PC-3 (cell line): Measurements from ENCODE around the gene FBXL7. TPM values are rescaled to one million over a fixed set of nuclear protein-coding genes. Genes with fewer than 3 reads are reported as not detected.

Source experiments
- ATAC-seq: fragments of 200-7000 bp; cut with Tn5 transposase; 2 replicates; pipeline ENCODE4 v1.9.1; 2020; ENCODE audit warnings: mild to moderate bottlenecking, moderate library complexity
- BruUV-seq: library from RNA; stranded (reverse); fragments of 400-500 nt; replicated peaks from 2 replicates; lab custom pipeline; 2021; lab: Mats Ljungman, UMichigan
- CTCF ChIA-PET: fragments of 300-600 bp; sonication (Branson Sonifier 250); formaldehyde crosslinking; loops from one replicate; lab custom pipeline; 2022; ENCODE audit warnings: antibody characterized with exemption; lab: Charles Lee
- POLR2A ChIA-PET: fragments of 300-600 bp; sonication (Branson Sonifier 250); formaldehyde crosslinking; loops from one replicate; lab custom pipeline; 2022; ENCODE audit warnings: antibody characterized with exemption; ENCODE audit not compliant: unreplicated experiment; lab: Charles Lee
- DNase-seq: peaks from one replicate; pipeline ENCODE4 v3.0.0-alpha.2; 2015
- H2AFZ ChIP-seq: fragments of 300-600 bp; sonication (generic); 2 replicates; pipeline ENCODE4 v1.6.0; 2016; ENCODE audit warnings: antibody characterized with exemption, low read length
- H3F3A ChIP-seq: fragments of 300-600 bp; sonication (generic); one replicate; pipeline ENCODE4 v1.6.0; 2017; ENCODE audit warnings: antibody characterized with exemption, low read length, control low read depth, mild to moderate bottlenecking; ENCODE audit not compliant: unreplicated experiment
- H3K27ac ChIP-seq: fragments of 300-600 bp; sonication (generic); 2 replicates; pipeline ENCODE4 v1.5.1; 2016; ENCODE audit warnings: mild to moderate bottlenecking, low read length
- H3K27me3 ChIP-seq: fragments of 300-600 bp; sonication (generic); 2 replicates; pipeline ENCODE4 v1.6.1; 2016; ENCODE audit warnings: low read length, mixed read lengths
- H3K36me3 ChIP-seq: fragments of 300-600 bp; sonication (generic); 2 replicates; pipeline ENCODE4 v1.6.1; 2016; ENCODE audit warnings: low read depth, mixed run types, low read length, mixed read lengths
- H3K4me1 ChIP-seq: fragments of 300-600 bp; sonication (generic); 2 replicates; pipeline ENCODE4 v1.5.1; 2016; ENCODE audit warnings: low read length; ENCODE audit not compliant: insufficient read depth
- H3K4me2 ChIP-seq: fragments of 300-600 bp; sonication (generic); 2 replicates; pipeline ENCODE4 v1.6.0; 2016; ENCODE audit warnings: low read length
- H3K4me3 ChIP-seq: fragments of 300-600 bp; sonication (generic); 2 replicates; pipeline ENCODE4 v1.5.1; 2016; ENCODE audit warnings: mild to moderate bottlenecking, low read length, mixed read lengths
- H3K79me2 ChIP-seq: fragments of 300-600 bp; sonication (generic); 2 replicates; pipeline ENCODE4 v1.6.1; 2017; ENCODE audit warnings: low read length, mixed read lengths
- H3K9ac ChIP-seq: fragments of 300-600 bp; sonication (generic); 2 replicates; pipeline ENCODE4 v1.6.0; 2016; ENCODE audit warnings: mild to moderate bottlenecking, low read length
- H3K9me2 ChIP-seq: fragments of 300-600 bp; sonication (generic); replicated peaks from 2 replicates; pipeline ENCODE4 v1.6.1; 2016; ENCODE audit warnings: mixed run types, low read length, mixed read lengths
- H3K9me3 ChIP-seq: fragments of 300-600 bp; sonication (generic); 2 replicates; pipeline ENCODE4 v1.6.1; 2016; ENCODE audit warnings: low read length, mixed read lengths
- H4K20me1 ChIP-seq: fragments of 300-600 bp; sonication (generic); 2 replicates; pipeline ENCODE4 v1.6.1; 2016; ENCODE audit warnings: low read length, mixed read lengths
- EZH2 ChIP-seq: fragments of 300-600 bp; sonication (generic); IDR thresholded peaks from one replicate; pipeline ENCODE4 v1.6.1; 2017; ENCODE audit warnings: antibody characterized with exemption, mild to moderate bottlenecking, low read length; ENCODE audit not compliant: unreplicated experiment
- EZH2phosphoT487 ChIP-seq: fragments of 300-600 bp; sonication (generic); IDR thresholded peaks from 2 replicates; pipeline ENCODE4 v1.6.1; 2018; ENCODE audit warnings: mild to moderate bottlenecking, antibody characterized with exemption, low read length, borderline replicate concordance
- intact Hi-C: fragments of 100-400 bp; cut with micrococcal nuclease; formaldehyde crosslinking; loops from 2 replicates; pipeline ENCODE4 v1.9.0; 2023
- total RNA-seq: library from RNA; depleted of rRNA; stranded (reverse); fragments of >200 nt; gene quantifications from 2 replicates; pipeline ENCODE4 v1.2.3, GENCODE V29; 2014
- TF ChIP-seq, protein P1 (sequence below): fragments of 300-600 bp; sonication (generic); conservative IDR thresholded peaks from 2 replicates; pipeline ENCODE4 v1.5.1; 2017; ENCODE audit warnings: antibody characterized with exemption, low read depth, mild to moderate bottlenecking, low read length

Gene FBXL7
- total RNA-seq, 1 experiment from 2014 or later = 0.18 TPM

GRCh38 chr5:15682122-15682521 is 182.1 kb downstream of the FBXL7 start:
- Histone ChIP-seq H3K79me2 (no peaks in the 10 kb centered on the region), H3K27ac (no peak overlapping the region), H3K9me3 (peaks cover 32% of the 10 kb centered on the region), H3K9ac (no peak overlapping the region), H3K27me3 (no peaks in the 10 kb centered on the region), H3K4me2 (no peak overlapping the region), H3F3A (no peaks in the 10 kb centered on the region), H4K20me1 (no peaks in the 10 kb centered on the region), H3K4me3 (no peak overlapping the region), H2AFZ (no peak overlapping the region), H3K9me2 (no peaks in the 10 kb centered on the region), H3K36me3 (no peaks in the 10 kb centered on the region), H3K4me1 (no peaks in the 10 kb centered on the region)
- ATAC-seq (no peak), DNase-seq (no peak)
- BruUV-seq = no TSS peak
- CTCF ChIA-PET = no interaction called here
- intact Hi-C loops = no loop called here
- TF ChIP-seq EZH2 (no peak), EZH2phosphoT487 (no peak)
- TF ChIP-seq, protein P1, sequence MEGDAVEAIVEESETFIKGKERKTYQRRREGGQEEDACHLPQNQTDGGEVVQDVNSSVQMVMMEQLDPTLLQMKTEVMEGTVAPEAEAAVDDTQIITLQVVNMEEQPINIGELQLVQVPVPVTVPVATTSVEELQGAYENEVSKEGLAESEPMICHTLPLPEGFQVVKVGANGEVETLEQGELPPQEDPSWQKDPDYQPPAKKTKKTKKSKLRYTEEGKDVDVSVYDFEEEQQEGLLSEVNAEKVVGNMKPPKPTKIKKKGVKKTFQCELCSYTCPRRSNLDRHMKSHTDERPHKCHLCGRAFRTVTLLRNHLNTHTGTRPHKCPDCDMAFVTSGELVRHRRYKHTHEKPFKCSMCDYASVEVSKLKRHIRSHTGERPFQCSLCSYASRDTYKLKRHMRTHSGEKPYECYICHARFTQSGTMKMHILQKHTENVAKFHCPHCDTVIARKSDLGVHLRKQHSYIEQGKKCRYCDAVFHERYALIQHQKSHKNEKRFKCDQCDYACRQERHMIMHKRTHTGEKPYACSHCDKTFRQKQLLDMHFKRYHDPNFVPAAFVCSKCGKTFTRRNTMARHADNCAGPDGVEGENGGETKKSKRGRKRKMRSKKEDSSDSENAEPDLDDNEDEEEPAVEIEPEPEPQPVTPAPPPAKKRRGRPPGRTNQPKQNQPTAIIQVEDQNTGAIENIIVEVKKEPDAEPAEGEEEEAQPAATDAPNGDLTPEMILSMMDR = no peak
- POLR2A ChIA-PET = no interaction called here

DNA sequence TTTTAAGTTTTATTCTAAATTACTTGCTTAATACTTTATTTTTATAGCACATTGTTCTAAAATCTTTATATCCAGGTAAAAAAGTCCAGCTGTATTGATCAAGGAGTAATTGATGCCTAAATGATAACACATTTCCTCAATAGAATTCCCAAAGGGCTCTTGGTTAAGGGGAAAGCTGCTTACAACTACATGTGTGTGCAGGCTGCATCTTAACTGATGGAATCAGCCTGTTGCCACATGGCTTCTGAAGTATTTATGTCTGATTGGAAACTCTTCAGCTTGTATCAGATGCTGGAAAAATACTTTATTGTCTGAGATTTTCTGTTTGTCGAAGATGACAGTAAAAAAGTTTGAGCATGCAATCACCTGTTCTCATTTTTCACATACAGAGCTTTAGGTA is 182.6 kb downstream of the FBXL7 start:
- intact Hi-C loops = no loop called here
- H4K20me1 ChIP-seq = no peaks in the 10 kb centered on the region
- no peaks in the 10 kb centered on the region for H3F3A ChIP-seq
- no peak overlapping the region for H3K4me3 ChIP-seq
- no peaks in the 10 kb centered on the region for H3K4me1 ChIP-seq
- H3K27ac ChIP-seq = no peak overlapping the region
- no peak overlapping the region for H3K4me2 ChIP-seq
- ChIA-PET CTCF (no interaction called here), POLR2A (no interaction called here)
- no peaks in the 10 kb centered on the region for H3K9me2 ChIP-seq
- BruUV-seq = no TSS peak
- no peak overlapping the region for H3K9ac ChIP-seq
- no peaks in the 10 kb centered on the region for H3K36me3 ChIP-seq
- ATAC-seq (no peak), DNase-seq (no peak)
- no peak for TF ChIP-seq EZH2phosphoT487
- no peak for TF ChIP-seq EZH2
- H3K27me3 ChIP-seq = no peaks in the 10 kb centered on the region
- H3K9me3 ChIP-seq = peaks cover 32% of the 10 kb centered on the region
- no peak overlapping the region for H2AFZ ChIP-seq
- no peaks in the 10 kb centered on the region for H3K79me2 ChIP-seq

DNA sequence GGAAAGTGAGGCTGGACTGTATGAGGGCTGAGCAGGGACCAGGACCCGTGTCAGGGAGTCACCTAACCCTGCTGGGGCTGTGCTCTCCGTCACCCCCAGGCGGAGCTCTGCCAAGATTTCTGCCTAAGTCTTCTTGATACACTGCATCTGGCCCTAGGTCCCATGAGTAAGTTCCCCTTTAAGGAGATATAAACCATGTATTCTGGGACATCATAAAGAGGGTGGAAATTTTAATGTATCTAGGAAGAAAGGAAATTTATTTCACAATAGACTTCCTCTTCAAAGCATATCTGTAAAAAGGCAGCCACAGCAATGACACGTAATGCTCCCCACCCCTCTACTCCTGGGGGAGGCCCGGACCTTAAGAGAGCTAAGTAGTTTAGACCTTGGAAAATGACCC is 183.4 kb downstream of the FBXL7 start:
- peaks cover 32% of the 10 kb centered on the region for H3K9me3 ChIP-seq
- H3K27me3 ChIP-seq = no peaks in the 10 kb centered on the region
- TF ChIP-seq, protein P1 = no peak
- TF ChIP-seq EZH2 (no peak), EZH2phosphoT487 (no peak)
- H3K4me2 ChIP-seq = no peak overlapping the region
- intact Hi-C loops = no loop called here
- H3F3A ChIP-seq = no peaks in the 10 kb centered on the region
- no peak overlapping the region for H3K4me3 ChIP-seq
- POLR2A ChIA-PET = no interaction called here
- no peak for DNase-seq
- no peak overlapping the region for H2AFZ ChIP-seq
- CTCF ChIA-PET = no interaction called here
- H3K36me3 ChIP-seq = no peaks in the 10 kb centered on the region
- no peak for ATAC-seq
- H3K9me2 ChIP-seq = no peaks in the 10 kb centered on the region
- H3K79me2 ChIP-seq = no peaks in the 10 kb centered on the region
- H3K9ac ChIP-seq = no peak overlapping the region
- no peak overlapping the region for H3K27ac ChIP-seq
- H3K4me1 ChIP-seq = no peaks in the 10 kb centered on the region
- BruUV-seq = no TSS peak
- no peaks in the 10 kb centered on the region for H4K20me1 ChIP-seq
